GM18505 (cell line): Measurements from ENCODE around the gene UTP11.

Source experiments
- ATAC-seq: cut with Tn5 transposase; IDR thresholded peaks from one replicate; pipeline ENCODE4 v1.9.1; 2021; ENCODE audit not compliant: unreplicated experiment
- POLR2A ChIP-seq: IDR thresholded peaks from 4 replicates; pipeline ENCODE4 v1.6.1; 2011; ENCODE audit warnings: borderline replicate concordance; ENCODE audit not compliant: insufficient read depth, insufficient read length; ENCODE audit errors: extremely low read depth

UTP11 gene

DNA sequence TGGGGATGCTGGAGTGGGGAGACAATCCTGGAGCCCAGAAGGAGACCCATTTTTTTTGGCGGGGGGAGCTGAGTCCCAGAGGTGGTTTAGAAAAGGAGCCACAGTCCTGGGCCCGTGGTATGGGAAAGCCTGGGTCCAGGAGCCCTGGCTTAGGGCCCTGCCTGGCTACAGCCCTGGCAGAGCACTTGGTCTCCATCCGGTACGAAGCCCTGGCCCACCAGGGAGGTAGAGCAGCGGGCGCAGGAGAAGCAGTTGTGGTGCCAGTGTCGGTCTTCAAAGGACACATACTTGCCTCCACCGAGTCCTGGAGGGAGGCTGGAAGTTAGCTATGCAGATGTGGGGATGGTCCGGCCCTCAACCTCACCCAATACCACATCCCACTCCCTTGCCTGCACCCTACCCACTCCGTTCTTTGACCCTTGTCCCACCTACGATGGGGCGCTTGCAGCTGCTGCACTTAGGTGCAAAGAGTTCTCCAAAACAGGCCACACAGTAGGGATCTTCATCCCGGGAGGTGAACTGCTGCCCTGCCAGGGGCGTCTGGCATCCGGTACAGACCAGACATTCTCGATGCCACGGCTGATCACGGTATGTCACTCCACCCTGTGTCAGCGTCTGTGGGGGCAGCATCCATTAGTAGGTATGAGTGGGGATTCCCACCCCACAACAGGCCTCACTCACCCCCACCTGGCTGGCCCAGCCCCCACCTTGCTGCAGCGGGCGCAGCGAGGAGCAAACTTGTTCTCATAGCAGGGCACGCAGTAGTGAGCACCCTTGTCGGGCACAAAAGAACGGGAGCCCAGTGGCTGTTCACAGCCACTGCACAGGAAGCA, 15.1 kb upstream of the UTP11 start:
- TF ChIP-seq POLR2A = no peak
- ATAC-seq = no peak

DNA sequence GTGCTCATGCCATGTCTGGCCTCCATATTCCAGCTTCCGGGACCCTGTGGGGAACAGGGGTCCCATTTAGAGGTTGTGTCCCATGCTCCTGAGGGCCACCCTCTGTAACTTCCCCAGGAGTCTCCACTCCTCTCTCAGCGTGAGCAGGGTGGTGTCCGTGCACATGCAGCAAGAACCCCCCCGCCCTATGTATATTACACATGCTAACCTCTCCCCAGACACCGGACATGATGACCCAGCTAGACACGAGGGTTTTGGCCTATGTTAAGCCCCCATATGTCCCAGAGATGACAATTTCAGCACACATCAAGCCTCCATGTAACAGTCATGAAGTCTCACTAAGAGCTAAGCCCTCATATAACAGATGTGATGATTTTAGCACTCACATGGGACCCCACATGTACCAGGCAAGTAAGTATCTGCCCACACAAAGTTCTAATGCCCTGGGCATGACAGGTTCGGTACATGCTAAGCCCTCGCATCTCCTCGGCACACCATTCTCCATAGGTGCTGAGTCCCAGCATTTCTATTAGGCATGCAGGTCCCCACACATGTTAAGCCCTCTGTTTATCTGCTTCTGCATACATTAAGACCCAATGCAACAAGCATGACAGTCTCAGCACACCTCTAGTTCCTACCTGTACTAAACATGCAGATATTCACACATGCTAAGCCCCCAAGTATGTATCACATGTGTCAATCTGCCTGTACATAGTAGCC, 14.3 kb upstream of the UTP11 start:
- TF ChIP-seq POLR2A = no peak

DNA sequence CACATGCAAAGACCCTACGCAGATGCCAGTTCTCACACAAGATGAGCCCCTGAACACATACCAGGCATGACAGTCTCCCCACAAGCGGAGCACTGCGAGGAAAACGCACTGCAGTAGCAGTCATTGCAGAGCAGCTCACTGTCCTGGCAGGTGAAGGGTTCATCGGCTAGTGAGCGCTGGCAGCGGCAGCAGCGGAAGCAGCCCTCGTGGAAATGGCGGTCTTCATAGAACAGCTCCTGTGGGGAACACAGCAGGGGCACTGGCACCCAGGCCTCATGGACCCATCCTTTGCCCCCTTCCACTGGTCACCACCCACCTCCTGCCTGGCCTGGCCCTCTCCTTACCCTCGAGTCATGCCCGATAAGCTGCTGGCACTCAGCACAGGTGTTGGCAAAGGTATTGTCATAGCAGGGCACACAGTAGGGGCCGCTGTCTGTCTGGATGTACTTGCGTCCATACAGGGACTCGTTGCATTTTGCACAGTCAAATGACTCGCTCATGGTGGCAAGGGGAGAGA, 13.6 kb upstream of the UTP11 start:
- TF ChIP-seq POLR2A = no peak
- ATAC-seq = no peak

More for the DNA sequence above, 14.3 kb upstream of the UTP11 start:
- ATAC-seq = no peak

DNA sequence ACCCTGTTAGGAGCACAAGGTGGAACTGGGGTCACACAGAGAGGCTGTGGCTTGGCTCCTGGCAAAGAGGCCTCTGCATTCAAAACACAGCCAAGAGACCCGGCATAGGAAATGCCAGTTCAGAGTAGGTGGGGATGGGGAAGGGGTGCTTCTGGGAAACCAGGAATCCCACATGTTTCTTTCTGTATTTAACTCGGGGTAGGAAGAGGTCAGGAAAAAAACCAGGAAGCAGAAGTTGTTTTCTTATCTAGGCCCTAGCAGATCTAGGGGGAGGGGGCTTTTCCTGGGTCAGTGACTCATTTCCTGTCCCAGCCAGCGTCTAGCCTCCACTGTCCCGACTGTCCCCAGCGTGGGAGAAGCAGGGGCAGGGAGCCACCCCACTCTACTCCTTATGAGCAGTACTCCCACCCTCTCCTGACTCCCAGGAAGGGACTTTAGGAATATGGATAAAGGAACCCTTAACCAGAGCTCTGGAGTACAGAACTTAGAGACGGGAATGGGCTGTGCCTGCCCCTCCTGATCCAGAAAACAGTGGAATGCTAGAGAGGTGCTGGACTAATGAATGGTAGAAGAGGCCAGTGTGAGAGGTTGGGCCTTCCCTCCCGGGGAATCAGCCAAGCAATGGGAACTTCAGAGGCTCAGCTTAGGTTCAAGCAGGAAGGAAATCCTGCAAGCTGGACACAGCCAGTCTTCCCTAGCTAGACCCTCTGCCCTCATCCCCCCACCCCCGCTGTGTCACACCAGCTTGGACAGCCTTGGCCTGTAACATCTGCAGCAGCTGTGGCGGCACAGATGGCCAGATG, 12.9 kb upstream of the UTP11 start:
- ATAC-seq = no peak
- no peak for TF ChIP-seq POLR2A

DNA sequence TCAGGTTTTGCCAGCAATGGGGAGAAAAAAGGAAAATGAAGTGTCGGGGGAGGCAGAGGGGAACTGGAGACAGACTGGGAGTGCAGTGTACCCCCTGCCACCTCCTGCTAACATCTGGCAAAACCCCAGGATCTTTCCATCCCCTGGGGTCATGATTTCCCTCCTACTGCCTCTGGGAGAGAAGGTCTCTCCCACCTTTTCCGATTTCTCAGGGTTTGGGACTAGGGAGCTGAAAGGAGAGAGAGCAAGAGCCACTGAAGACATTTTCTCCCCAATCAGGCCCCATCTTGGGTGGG, 12.4 kb upstream of the UTP11 start:
- no peak for ATAC-seq

DNA sequence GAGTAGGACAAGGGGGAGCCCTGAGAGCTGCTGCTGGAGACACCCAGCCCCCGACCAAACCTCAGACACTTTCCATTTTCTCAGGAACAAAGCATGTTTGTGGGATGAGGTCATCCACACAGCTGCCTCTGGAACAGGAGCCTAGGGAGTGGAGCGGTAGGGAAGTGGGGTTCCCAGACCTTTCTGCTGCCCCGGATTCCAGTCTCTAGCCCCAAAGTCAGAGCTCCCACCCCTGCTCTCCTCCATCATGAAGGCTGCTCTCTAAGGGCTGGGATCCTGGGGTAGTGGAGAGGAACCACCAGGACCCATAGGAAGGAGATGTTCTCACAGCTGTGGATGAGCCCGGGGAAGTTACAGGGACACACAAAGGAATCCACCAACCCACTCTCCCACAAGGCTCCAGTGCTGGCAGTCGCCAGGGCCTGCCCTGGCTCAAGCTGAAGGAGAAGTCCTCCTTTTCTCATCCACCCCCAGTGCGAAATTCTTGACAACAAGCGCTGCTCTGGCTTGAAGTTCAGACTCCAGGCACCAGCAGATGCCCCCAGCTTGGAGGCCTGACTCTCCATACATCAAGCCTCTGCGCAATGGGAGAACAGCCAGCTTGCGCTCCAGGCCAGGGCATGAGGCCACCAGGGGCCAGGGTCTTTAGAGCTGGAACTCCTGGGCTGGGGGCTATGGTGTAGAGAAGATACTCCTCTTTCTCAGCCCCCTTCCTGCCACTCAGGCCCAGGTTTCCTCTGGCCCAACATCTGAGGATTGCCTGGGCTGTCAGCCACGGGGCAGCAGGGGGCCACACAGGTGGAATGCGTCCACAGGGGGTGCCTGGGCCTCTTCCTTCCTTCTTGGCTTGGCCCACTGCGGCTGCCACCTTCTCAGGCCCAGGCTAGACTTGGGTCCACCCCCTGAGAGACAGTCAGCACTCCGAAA, 11.7 kb upstream of the UTP11 start:
- TF ChIP-seq POLR2A = no peak
- no peak for ATAC-seq

More for the DNA sequence above, 12.4 kb upstream of the UTP11 start:
- no peak for TF ChIP-seq POLR2A

DNA sequence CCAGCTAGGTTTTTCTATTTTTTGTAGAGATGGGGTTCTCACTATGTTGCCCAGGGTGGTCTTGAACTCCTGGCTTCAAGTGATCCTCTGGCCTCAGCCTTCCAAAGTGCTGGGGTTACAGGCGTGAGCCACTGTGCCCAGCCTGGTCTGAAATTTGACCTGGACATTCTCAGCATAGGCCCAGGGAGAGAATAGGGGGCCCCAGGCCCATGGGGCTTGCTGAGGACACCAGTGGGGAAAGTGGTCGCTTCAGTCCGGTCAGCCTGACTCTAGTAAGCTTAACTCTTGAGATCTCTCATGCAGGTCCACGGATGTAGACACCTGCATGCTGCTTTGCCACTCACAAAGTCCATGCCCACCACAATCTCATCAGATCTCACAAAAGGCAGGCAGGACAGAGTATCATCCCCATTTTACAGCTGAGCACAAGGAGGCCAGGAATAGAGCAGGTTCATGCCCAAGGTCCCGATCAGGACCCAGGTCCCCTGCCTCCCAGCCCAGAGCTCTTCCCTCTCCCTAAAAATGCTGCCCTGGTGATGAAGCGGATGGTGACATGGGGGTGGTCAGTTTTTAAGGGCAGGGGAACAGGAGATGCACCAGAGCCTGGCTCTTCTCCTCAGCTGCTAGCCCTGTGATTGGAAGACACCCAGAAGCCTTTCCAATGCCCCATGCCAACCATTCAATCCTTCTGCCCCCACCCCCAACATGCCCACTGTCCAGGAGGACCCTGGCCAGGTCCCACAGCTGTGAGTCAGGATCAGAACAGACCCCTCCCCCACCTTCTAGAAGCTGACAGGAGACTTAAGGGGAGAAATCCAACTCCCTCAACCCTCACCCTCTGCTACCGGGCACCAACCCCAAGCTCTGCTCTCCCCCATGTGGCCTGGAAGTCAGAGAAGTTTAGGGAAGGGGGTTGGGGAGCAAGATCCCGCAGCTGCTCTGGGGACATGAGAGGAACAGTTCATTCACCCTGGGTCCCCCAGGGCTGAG, 9.0 kb upstream of the UTP11 start:
- ATAC-seq = no peak
- TF ChIP-seq POLR2A = no peak

DNA sequence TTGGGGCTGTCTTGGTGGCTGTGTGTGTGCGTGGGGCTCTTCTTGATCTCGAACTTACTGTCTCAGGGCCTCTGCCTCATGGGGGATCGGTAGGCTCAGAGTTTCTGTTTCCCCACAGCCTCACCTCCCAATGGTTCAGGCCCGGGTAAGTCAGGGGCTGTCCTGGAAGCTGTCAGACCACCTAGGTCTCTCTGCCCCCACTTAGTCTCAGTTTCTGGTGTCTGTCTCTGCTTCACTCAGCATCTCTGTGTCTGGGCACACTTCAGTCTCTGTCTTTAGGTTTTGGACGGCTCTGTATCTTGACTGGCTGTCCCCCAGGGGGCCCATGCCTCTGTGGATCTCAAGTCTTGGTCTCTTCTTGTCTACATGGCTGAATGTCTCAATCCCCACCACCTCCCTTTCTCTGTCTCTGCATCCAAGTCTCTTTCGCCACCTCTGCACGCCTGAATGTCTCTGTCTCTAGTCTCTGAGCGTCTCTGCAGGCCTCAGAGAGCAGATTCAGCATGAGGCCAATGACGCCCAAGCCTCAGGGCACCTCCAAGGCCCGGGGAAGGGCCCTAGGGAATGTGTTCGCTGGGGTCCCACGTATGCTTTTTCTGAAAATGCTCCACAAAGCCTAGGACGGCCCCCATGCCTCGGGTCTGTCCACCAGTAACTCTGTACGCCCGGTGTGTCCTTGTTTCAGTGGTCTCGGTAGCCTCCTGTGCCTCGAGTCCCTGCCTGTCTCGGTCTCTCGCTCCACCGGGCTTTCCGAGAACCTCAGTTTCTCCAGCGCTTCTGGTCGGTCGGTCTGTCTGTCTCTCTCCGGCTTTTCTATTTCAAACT, 8.0 kb upstream of the UTP11 start:
- no peak for ATAC-seq
- no peak for TF ChIP-seq POLR2A

DNA sequence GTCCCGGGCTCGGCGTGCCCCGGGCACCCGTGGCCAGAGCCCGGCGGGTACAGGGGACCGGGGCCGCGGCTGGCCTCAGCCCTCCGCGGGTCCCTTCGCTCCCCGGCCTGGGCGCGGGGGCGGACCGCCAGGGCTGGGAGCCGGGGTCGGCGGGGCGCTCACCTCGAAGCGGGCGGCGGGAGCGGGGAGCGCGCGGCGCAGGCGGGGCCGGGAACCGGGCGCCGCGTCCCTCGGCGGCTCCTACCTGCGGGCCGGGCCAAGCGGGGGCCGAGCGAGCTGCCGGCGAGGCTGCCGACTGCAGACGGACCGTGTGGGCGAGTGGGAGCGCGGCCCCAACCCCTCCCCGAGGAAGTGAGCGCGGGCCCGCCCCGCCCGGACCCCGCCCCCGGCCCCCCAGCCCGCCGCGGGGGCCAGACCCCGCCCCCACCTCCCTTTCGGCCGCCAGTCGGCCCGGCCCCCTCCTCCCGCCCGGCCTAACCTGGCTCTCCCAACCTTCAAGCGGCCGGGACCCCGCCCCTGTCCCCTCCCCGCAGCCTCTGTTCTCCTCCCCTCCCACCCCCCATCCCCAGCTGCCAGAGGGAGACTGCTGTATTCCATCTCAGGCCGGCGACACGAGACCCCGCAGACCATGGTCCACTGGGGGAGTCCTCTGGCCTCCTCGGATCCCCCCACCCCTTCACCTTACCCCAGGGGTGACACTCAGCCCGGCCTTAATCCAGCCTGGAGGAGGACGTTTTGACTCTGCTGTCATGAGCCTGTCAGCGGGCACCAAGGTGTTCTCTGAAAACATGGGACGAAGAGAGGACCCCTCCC, 7.1 kb upstream of the UTP11 start, which contains the start of gene FHL3:
FHL3 (minus strand) TSS at position 320 of the 813 bp plus-strand sequence. CDS start 6,102 bp downstream, outside the sequence.
- no peak for ATAC-seq

More for the DNA sequence above, 7.1 kb upstream of the UTP11 start, which contains the start of gene FHL3:
- peak; percentile 69 for TF ChIP-seq POLR2A
